Endothelial cell (in vitro differentiated cells): ENCODE data around the gene HSPA4L. TPM values are rescaled to one million over a fixed set of nuclear protein-coding genes. Genes with fewer than 3 reads are reported as not detected.

Source experiments
- DNase-seq: peaks from one replicate; pipeline ENCODE4 v3.0.0; 2021; ENCODE audit warnings: low spot score
- H3K27ac Mint-ChIP-seq: one replicate; pipeline ENCODE4 v1.8.0; 2021; ENCODE audit warnings: mixed read lengths, inconsistent platforms; ENCODE audit not compliant: unreplicated experiment
- H3K27me3 Mint-ChIP-seq: one replicate; pipeline ENCODE4 v1.8.0; 2021; ENCODE audit warnings: mild to moderate bottlenecking, moderate library complexity, mixed read lengths, inconsistent platforms; ENCODE audit not compliant: unreplicated experiment
- H3K36me3 Mint-ChIP-seq: one replicate; pipeline ENCODE4 v1.8.0; 2021; ENCODE audit warnings: mild to moderate bottlenecking, low read depth, mixed read lengths, inconsistent platforms; ENCODE audit not compliant: unreplicated experiment
- H3K4me1 Mint-ChIP-seq: one replicate; pipeline ENCODE4 v1.8.0; 2021; ENCODE audit warnings: mild to moderate bottlenecking, mixed read lengths, inconsistent platforms; ENCODE audit not compliant: unreplicated experiment
- H3K4me3 Mint-ChIP-seq: one replicate; pipeline ENCODE4 v1.8.0; 2021; ENCODE audit warnings: mild to moderate bottlenecking, mixed read lengths, inconsistent platforms; ENCODE audit not compliant: unreplicated experiment
- H3K9me3 Mint-ChIP-seq: one replicate; pipeline ENCODE4 v1.8.0; 2021; ENCODE audit warnings: mixed read lengths, inconsistent platforms; ENCODE audit not compliant: unreplicated experiment
- total RNA-seq: library from RNA; stranded (reverse); fragmentation: NEBNext Ultra II Directional; extraction: Animal tissue kit (Norgen Biotek cat#: 25700); gene quantifications from one replicate; pipeline ENCODE4 v1.2.1, GENCODE V29; 2021; ENCODE audit not compliant: unreplicated experiment
- TF ChIP-seq, protein P1 (sequence below): fragments of 200-600 bp; sonication (generic); IDR thresholded peaks from one replicate; pipeline ENCODE4 v1.5.0; 2021; ENCODE audit warnings: antibody characterized with exemption; ENCODE audit not compliant: unreplicated experiment

HSPA4L gene
- total RNA-seq, 1 donor from 2014 or later, result 1.6 TPM

DNA sequence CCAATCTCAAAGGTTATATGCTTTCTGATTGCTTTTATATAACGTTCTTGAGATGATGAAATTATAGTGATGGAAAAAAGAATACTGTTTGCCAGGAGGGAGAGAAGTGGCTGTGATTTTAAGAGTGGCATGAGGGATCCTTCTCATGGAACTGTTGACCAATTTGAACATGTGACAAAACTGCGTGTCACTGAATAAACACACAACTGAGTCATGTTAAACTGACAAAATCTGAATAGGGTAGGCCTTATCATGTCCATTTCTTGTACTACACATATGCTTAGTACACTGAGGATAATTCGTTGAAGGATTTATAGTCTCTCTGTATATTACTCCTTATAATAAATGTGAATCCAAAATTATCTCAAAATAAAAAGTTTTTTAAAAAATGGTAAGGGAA is 22.2 kb upstream of the HSPA4L start:
- Mint-ChIP-seq H3K36me3 (no peaks in the 10 kb centered on the region), H3K27me3 (peaks cover 3% of the 10 kb centered on the region), H3K9me3 (no peaks in the 10 kb centered on the region), H3K27ac (no peak overlapping the region), H3K4me1 (no peaks in the 10 kb centered on the region), H3K4me3 (no peak overlapping the region)
- DNase-seq, result no peak
- TF ChIP-seq, protein P1, sequence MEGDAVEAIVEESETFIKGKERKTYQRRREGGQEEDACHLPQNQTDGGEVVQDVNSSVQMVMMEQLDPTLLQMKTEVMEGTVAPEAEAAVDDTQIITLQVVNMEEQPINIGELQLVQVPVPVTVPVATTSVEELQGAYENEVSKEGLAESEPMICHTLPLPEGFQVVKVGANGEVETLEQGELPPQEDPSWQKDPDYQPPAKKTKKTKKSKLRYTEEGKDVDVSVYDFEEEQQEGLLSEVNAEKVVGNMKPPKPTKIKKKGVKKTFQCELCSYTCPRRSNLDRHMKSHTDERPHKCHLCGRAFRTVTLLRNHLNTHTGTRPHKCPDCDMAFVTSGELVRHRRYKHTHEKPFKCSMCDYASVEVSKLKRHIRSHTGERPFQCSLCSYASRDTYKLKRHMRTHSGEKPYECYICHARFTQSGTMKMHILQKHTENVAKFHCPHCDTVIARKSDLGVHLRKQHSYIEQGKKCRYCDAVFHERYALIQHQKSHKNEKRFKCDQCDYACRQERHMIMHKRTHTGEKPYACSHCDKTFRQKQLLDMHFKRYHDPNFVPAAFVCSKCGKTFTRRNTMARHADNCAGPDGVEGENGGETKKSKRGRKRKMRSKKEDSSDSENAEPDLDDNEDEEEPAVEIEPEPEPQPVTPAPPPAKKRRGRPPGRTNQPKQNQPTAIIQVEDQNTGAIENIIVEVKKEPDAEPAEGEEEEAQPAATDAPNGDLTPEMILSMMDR, result no peak

DNA sequence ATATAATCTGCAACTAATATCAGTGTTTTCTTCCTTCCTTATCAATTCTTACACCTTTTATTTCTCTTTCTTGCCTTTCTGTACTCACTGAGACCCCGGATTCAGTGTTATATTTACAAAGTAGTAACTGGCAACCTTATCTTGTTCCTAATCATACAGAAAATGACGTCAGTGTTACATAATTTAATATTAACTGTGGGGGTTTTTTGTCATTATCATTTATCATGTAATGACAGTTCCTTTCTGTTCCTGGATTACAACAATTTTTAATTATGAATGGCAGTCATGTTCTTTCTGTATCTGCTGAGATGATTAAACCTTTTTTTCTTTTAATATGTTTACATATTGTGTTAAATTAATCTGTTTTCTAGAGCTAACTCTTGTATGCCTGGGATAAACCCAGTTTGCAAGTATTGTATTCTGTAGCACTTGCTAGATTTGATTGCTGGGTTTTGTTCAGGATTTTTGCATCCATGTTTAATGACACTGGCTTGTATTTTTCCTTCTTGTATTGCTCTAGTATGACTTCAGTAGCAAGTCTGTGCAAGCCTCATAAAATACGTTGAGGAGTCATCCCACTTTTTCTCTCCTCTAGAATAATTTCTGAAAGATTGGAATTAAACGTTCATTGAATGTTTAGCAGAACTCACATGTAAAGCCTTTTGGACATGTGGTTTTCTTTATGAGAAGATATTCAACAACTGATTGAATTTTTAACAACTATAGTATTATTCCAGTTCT is 10.4 kb upstream of the HSPA4L start:
- Mint-ChIP-seq H3K36me3 (no peaks in the 10 kb centered on the region), H3K4me1 (no peaks in the 10 kb centered on the region)
- TF ChIP-seq, protein P1, result no peak

DNA sequence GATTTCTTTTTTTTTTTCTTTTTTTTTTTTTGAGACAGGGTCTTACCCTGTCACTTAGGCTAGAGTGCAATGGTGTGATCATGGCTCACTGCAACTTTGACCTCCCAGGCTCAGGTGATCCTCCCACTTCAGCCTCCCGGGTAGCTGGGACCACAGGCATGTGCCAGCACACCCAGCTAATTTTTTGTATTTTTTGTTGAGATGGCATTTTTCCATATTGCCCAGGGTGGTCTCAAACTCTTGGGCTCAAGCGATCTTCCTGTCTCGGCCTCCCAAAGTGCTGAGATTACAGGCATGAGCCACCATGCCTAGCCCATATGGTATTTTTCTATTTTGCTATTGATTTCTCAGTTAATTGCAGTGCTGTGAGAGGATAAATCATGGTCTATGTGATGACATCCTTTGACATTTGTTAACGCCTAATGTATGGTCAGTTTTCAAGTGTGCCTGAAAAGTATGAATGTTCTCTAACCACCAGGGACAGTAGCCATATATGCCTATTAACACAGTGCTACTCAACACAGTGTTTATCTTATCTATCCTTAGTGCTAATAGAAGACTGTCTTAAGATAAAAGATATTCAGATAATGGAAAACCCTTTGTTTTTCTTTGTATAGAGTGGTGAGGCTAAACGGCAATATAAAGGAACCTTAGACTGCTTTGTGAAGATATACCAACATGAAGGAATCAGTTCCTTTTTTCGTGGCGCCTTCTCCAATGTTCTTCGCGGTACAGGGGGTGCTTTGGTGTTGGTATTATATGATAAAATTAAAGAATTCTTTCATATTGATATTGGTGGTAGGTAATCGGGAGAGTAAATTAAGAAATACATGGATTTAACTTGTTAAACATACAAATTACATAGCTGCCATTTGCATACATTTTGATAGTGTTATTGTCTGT is 9.1 kb upstream of the HSPA4L start:
- Mint-ChIP-seq H3K27ac (no peak overlapping the region), H3K36me3 (no peaks in the 10 kb centered on the region), H3K4me3 (no peak overlapping the region), H3K27me3 (no peaks in the 10 kb centered on the region), H3K4me1 (no peaks in the 10 kb centered on the region), H3K9me3 (no peaks in the 10 kb centered on the region)
- DNase-seq, result no peak
- TF ChIP-seq, protein P1, result no peak

More for the DNA sequence above, 10.4 kb upstream of the HSPA4L start:
- Mint-ChIP-seq H3K27ac (no peak overlapping the region), H3K4me3 (no peak overlapping the region), H3K9me3 (no peaks in the 10 kb centered on the region), H3K27me3 (no peaks in the 10 kb centered on the region)
- DNase-seq, result no peak

DNA sequence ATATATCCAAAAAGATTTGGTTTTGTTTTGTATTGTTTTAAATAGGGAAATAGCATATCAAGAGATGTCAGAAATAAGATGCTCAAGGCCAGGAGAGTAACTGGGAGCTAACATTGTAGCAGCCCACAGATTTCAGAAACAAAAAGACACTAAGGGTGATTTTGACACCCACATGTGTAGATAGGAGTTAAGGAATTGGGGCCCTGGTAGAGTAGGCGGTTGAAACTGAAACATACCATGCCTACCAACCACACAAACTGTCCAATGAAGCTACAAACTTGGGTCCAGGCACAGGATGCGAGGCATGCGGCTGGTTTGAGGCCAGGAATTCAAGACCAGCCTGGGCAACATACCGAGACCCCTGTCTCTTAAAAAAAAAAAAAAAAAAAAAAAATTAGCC is 6.3 kb upstream of the HSPA4L start:
- Mint-ChIP-seq H3K27ac (no peak overlapping the region), H3K9me3 (no peaks in the 10 kb centered on the region), H3K4me3 (no peak overlapping the region), H3K36me3 (no peaks in the 10 kb centered on the region), H3K27me3 (no peaks in the 10 kb centered on the region), H3K4me1 (no peaks in the 10 kb centered on the region)
- DNase-seq, result no peak
- TF ChIP-seq, protein P1, result no peak

DNA sequence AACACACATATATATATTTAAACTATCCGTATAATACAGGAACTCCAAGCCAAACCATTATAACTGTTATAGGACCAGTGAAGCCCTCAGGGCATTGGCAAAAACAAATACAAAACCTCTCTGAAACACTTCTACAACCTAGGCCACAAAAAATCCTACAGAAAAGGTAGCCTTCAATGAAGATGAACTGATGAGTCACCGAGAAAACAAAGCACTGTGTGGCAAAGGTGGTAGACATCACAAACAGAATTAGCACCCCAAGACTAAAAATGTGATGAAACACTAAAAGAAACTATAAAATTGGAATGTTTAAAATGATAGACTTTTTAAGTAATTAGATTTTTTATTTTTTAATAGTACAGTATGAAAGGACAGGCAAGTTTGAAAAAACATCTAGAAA is 5.5 kb upstream of the HSPA4L start:
- DNase-seq, result no peak
- TF ChIP-seq, protein P1, result no peak
- Mint-ChIP-seq H3K27me3 (no peaks in the 10 kb centered on the region), H3K36me3 (no peaks in the 10 kb centered on the region), H3K4me3 (no peak overlapping the region), H3K27ac (no peak overlapping the region), H3K9me3 (no peaks in the 10 kb centered on the region), H3K4me1 (peaks cover 3% of the 10 kb centered on the region)
